K562 (cell line): ENCODE measurements around the gene STARD8. TPM values are rescaled to one million over a fixed set of nuclear protein-coding genes. Genes with fewer than 3 reads are reported as not detected.
A peak's percentile ranks its signal among the peaks of the same experiment; 100 is the strongest.

ENCODE experiments used
- ATAC-seq: fragments of 200-7000 bp; cut with Tn5 transposase; 3 replicates; pipeline ENCODE4 v1.9.1; 2020; ENCODE audit warnings: moderate library complexity
- BruUV-seq: library from RNA; stranded (reverse); fragments of 400-500 nt; replicated peaks from 2 replicates; lab custom pipeline; 2021; lab: Mats Ljungman, UMichigan
- CTCF ChIA-PET: fragments of 300-600 bp; formaldehyde crosslinking; extraction: SDS; loops from one replicate; lab custom pipeline; 2021; ENCODE audit warnings: low intra/inter-chr PET ratio; lab: Yijun Ruan, JAX
- POLR2A ChIA-PET: fragments of 300-600, 350-650 bp; sonication (Branson Sonifier 250); formaldehyde crosslinking; extraction: SDS; loops from one replicate; lab custom pipeline; 2021; ENCODE audit warnings: antibody characterized with exemption, inconsistent platforms; lab: Yijun Ruan, JAX
- DNase-seq, 4 experiments: peaks; one replicate each; pipeline versions ENCODE4 v3.0.0 to v3.0.0-alpha.2; 2011 to 2018; ENCODE audit warnings: low spot score in 3 of 4, mixed read lengths in 3 of 4; ENCODE audit errors: extremely low read depth in 1 of 4
- FAIRE-seq: peaks from 2 replicates; lab custom pipeline; 2011; peaks lifted over from hg19 to GRCh38; lab: Jason Lieb, UNC
- H2AFZ ChIP-seq: 2 replicates; pipeline ENCODE4 v1.6.0; 2011; ENCODE audit warnings: low read depth, low read length, control low read depth, inconsistent platforms
- H3K27ac ChIP-seq: fragments of 200-600 bp; 3 replicates; pipeline ENCODE4 v1.8.0; 2011; ENCODE audit warnings: low read depth, mild to moderate bottlenecking, control low read depth, inconsistent platforms, low read length, moderate library complexity, mixed read lengths; ENCODE audit errors: extremely low read depth
- H3K27me3 ChIP-seq, 2 experiments: fragments of 300-600 bp in 1 of 2; 2 replicates in 1 of 2; 3 replicates in 1 of 2; pipeline versions ENCODE4 v1.6.0 to v1.8.0; 2011; ENCODE audit warnings: inconsistent platforms in 2 of 2, low read length in 2 of 2, mild to moderate bottlenecking in 1 of 2, mixed read lengths in 1 of 2, moderate library complexity in 1 of 2; ENCODE audit not compliant: control insufficient read depth in 2 of 2, insufficient read depth in 2 of 2
- H3K36me3 ChIP-seq: fragments of 300-600 bp; 3 replicates; pipeline ENCODE4 v1.8.0; 2011; ENCODE audit warnings: mild to moderate bottlenecking, low read length, inconsistent platforms; ENCODE audit not compliant: control insufficient read depth, insufficient read depth
- H3K4me1 ChIP-seq, 2 experiments: fragments of 200-600 bp in 1 of 2; replicated peaks in 1 of 2; 2 replicates in 1 of 2; 3 replicates in 1 of 2; pipeline versions ENCODE4 v1.5.1 to v1.8.0; 2011; ENCODE audit warnings: inconsistent platforms in 2 of 2, low read length in 2 of 2, mild to moderate bottlenecking in 1 of 2, mixed read lengths in 1 of 2, moderate library complexity in 1 of 2; ENCODE audit not compliant: control insufficient read depth in 2 of 2, insufficient read depth in 2 of 2
- H3K4me2 ChIP-seq: 2 replicates; pipeline ENCODE4 v1.6.1; 2011; ENCODE audit warnings: low read length, control low read depth, inconsistent platforms, mixed read lengths; ENCODE audit not compliant: insufficient read depth
- H3K4me3 ChIP-seq: fragments of 200-600 bp; sonication (generic), shearing (Covaris generic); 2 replicates; pipeline ENCODE4 v1.5.1; 2016; ENCODE audit warnings: control low read depth, inconsistent platforms
- H3K79me2 ChIP-seq: fragments of 200-600 bp; 3 replicates; pipeline ENCODE4 v1.8.0; 2011; ENCODE audit warnings: low read length, inconsistent platforms; ENCODE audit not compliant: control insufficient read depth, insufficient read depth
- H3K9ac ChIP-seq, 2 experiments: 2 replicates each; pipeline versions ENCODE4 v1.6.0 to v1.6.1; 2011; ENCODE audit warnings: low read depth in 2 of 2, low read length in 2 of 2, control low read depth in 1 of 2, inconsistent platforms in 1 of 2, mild to moderate bottlenecking in 1 of 2, mixed read lengths in 1 of 2; ENCODE audit not compliant: insufficient read depth in 1 of 2
- H3K9me1 ChIP-seq: one replicate; pipeline ENCODE4 v1.6.0; 2011; ENCODE audit warnings: inconsistent platforms, mild to moderate bottlenecking, low read length, moderate library complexity; ENCODE audit not compliant: control insufficient read depth, insufficient read depth
- H3K9me3 ChIP-seq: replicated peaks from 2 replicates; pipeline ENCODE4 v1.5.1; 2011; ENCODE audit warnings: low read depth, low read length, inconsistent platforms; ENCODE audit not compliant: control insufficient read depth, insufficient read depth
- H4K20me1 ChIP-seq: replicated peaks from 2 replicates; pipeline ENCODE4 v1.6.1; 2011; ENCODE audit warnings: low read length, inconsistent platforms, mixed read lengths; ENCODE audit not compliant: control insufficient read depth, insufficient read depth
- ARID3A ChIP-seq: IDR thresholded peaks from 2 replicates; pipeline ENCODE4 v1.6.1; 2012; ENCODE audit warnings: low read depth, low read length, improper control_type of control experiment, borderline replicate concordance
- ASH1L ChIP-seq: fragments of 450-650 bp; IDR thresholded peaks from 2 replicates; pipeline ENCODE4 v1.6.1; 2018; ENCODE audit warnings: borderline replicate concordance, mild to moderate bottlenecking, low read depth; ENCODE audit not compliant: partially characterized antibody
- C11orf30 ChIP-seq: fragments of 450-650 bp; IDR thresholded peaks from 2 replicates; pipeline ENCODE4 v1.6.1; 2016; ENCODE audit warnings: low read depth, mild to moderate bottlenecking
- CBX1 ChIP-seq: sonication (generic); IDR thresholded peaks from 2 replicates; pipeline ENCODE4 v1.6.1; 2016; ENCODE audit warnings: antibody characterized with exemption, low read depth, mild to moderate bottlenecking
- ELF1 ChIP-seq: fragments of 200-800 bp; sonication (Bioruptor generic); IDR thresholded peaks from 2 replicates; pipeline ENCODE4 v1.6.1; 2016; ENCODE audit warnings: missing genetic modification characterization, missing compliant biosample characterization
- FOS ChIP-seq: IDR thresholded peaks from 3 replicates; pipeline ENCODE4 v1.6.1; 2011; ENCODE audit not compliant: insufficient read length; ENCODE audit errors: extremely low read depth
- HDAC6 ChIP-seq: IDR thresholded peaks from 2 replicates; pipeline ENCODE4 v1.6.1; 2012; ENCODE audit warnings: low read depth, mild to moderate bottlenecking, control low read depth, inconsistent platforms, low read length, moderate library complexity
- ID3 ChIP-seq, 2 experiments: fragments of 250-450 bp in 1 of 2; fragments of 450-650 bp in 1 of 2; sonication (Bioruptor Pico) in 1 of 2; IDR thresholded peaks; 2 replicates each; pipeline versions ENCODE4 v1.6.1 to v1.8.0; 2016 to 2021; ENCODE audit warnings: mild to moderate bottlenecking in 2 of 2, moderate library complexity in 2 of 2, missing compliant biosample characterization in 1 of 2, missing genetic modification characterization in 1 of 2
- IFI16 ChIP-seq: fragments of 250-450 bp; sonication (Bioruptor Pico); IDR thresholded peaks from 2 replicates; pipeline ENCODE4 v2.1.2; 2022; ENCODE audit warnings: mild to moderate bottlenecking, inconsistent platforms
- MCM2 ChIP-seq: fragments of 450-650 bp; IDR thresholded peaks from 2 replicates; pipeline ENCODE4 v1.6.1; 2017; ENCODE audit warnings: low read depth, mild to moderate bottlenecking
- RBBP5 ChIP-seq: fragments of 200-600 bp; sonication (generic); IDR thresholded peaks from 2 replicates; pipeline ENCODE4 v1.6.1; 2012; ENCODE audit warnings: borderline replicate concordance, mild to moderate bottlenecking, low read length, control low read depth, inconsistent platforms; ENCODE audit not compliant: insufficient read depth, poor library complexity, severe bottlenecking
- RBFOX2 ChIP-seq: fragments of 200-400 bp; formaldehyde crosslinking; IDR thresholded peaks from 2 replicates; pipeline ENCODE4 v1.6.1; 2017; ENCODE audit warnings: low read depth, mild to moderate bottlenecking, low read length, moderate library complexity
- SOX6 ChIP-seq: fragments of 450-650 bp; IDR thresholded peaks from 2 replicates; pipeline ENCODE4 v1.6.1; 2014; ENCODE audit warnings: mild to moderate bottlenecking
- TGIF2 ChIP-seq: sonication (generic); formaldehyde crosslinking; IDR thresholded peaks from 2 replicates; pipeline ENCODE4 v1.8.1; 2022; ENCODE audit warnings: mild to moderate bottlenecking, missing genetic modification reagents, moderate library complexity
- ZNF175 ChIP-seq: fragments of 200-800 bp; sonication (Bioruptor generic); IDR thresholded peaks from 2 replicates; pipeline ENCODE4 v1.6.1; 2016; ENCODE audit warnings: low read depth, mild to moderate bottlenecking, missing genetic modification characterization, missing compliant biosample characterization
- ZNF445 ChIP-seq: fragments of 250-450 bp; sonication (Bioruptor Pico); IDR thresholded peaks from 2 replicates; pipeline ENCODE4 v1.4.0; 2020; ENCODE audit warnings: low read depth, mild to moderate bottlenecking, moderate library complexity
- ZNF507 ChIP-seq: conservative IDR thresholded peaks from 2 replicates; pipeline ENCODE4 v1.6.1; 2017; ENCODE audit warnings: missing genetic modification characterization, missing compliant biosample characterization
- ZNF695 ChIP-seq: fragments of 450-650 bp; formaldehyde crosslinking; IDR thresholded peaks from 2 replicates; pipeline ENCODE4 v1.4.0; 2020; ENCODE audit warnings: mild to moderate bottlenecking, moderate library complexity
- WGBS: fragments of 100-300 bp; shearing (Covaris generic); methylation state at CpG from one replicate; pipeline ENCODE4 v1.1.6; 2016; ENCODE audit warnings: low coverage, mixed read lengths; ENCODE audit not compliant: insufficient coverage; ENCODE audit errors: missing lambda C conversion rate; 5-methylcytosine and 5-hydroxymethylcytosine counted together
- in situ Hi-C: fragments of 300-500 bp; cut with MboI; formaldehyde crosslinking; loops from 4 replicates; pipeline ENCODE4 v1.15.0; 2018; ENCODE audit warnings: inconsistent platforms, mixed read lengths
- intact Hi-C: fragments of 100-400 bp; cut with micrococcal nuclease; formaldehyde crosslinking; loops from 2 replicates; pipeline ENCODE4 v1.14.2; 2022
- polyA plus RNA-seq, 8 experiments: library from polyadenylated mRNA; depleted of rRNA in 4 of 8; stranded (reverse) in 5 of 8; unstranded in 3 of 8; fragments of >200 nt; fragmentation: Nextera tagmentation in 2 of 8; fragmentation: Illumina TruSeq in 1 of 8; extraction: Ambion mirVana in 2 of 8; extraction: Trizol in 1 of 8; gene quantifications; 2 replicates each; pipeline versions ENCODE4 v1.2.1 to v1.2.3, GENCODE V29; 2011 to 2014; ENCODE audit warnings: inconsistent platforms in 1 of 8, missing spikeins in 1 of 8
- total RNA-seq, 7 experiments: library from RNA; depleted of rRNA in 6 of 7; stranded (reverse); fragments of >200 nt in 6 of 7; fragmentation: Illumina TruSeq in 2 of 7; extraction: Trizol in 2 of 7; gene quantifications; 2 replicates each; pipeline versions ENCODE4 v1.2.1 to v1.2.3, GENCODE V29; 2011 to 2021; ENCODE audit warnings: low replicate concordance in 1 of 7

The STARD8 gene
- total and polyA plus RNA-seq, 9 of the 15 experiments (the other 6 are each of a cell fraction or from before 2014, with no cell fraction given): 1.6 to 35.0 (median 15.9) TPM

DNA sequence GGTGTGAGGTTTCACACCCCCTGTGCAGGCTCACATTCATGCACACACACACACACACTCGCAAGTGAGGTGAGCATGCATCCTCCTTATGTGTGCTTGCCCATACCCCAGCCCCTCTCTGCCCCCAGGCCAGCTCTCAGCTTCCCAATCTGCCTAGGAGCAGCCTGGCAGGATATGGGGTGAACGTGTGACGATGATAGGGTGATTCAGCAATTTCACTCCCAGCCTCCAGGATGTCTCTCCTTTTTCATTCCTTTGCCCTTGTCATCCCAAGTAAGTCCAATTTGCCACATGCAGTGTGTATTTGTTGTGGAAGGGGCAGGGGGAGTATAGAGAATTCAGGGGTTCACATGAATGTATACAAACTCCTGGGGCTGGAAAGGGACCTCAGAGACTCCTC, 7.2 kb downstream of the STARD8 start:
- Histone ChIP-seq H3K79me2 (no peaks in the 10 kb centered on the region), H3K9ac (no peak overlapping the region), H3K4me2 (no peak overlapping the region), H2AFZ (no peak overlapping the region), H3K4me1 (no peaks in the 10 kb centered on the region; a peak in 2 of 5 replicates), H3K36me3 (no peaks in the 10 kb centered on the region), H3K27ac (no peak overlapping the region), H3K4me3 (no peak overlapping the region), H4K20me1 (no peaks in the 10 kb centered on the region), H3K9me1 (no peaks in the 10 kb centered on the region), H3K9me3 (no peaks in the 10 kb centered on the region), H3K27me3 (no peaks in the 10 kb centered on the region)
- BruUV-seq: no TSS peak
- CTCF ChIA-PET: no interaction called here
- no peak for FAIRE-seq
- POLR2A ChIA-PET: no interaction called here
- intact Hi-C loops (no loop called here), in situ Hi-C loops (no loop called here)
- DNase-seq: no peak
- 5% methylated on average over 3 of the region's 3 CpGs for WGBS
- no peak for ATAC-seq
- TF ChIP-seq HDAC6 (no peak), ELF1 (tag) (no peak), CBX1 (no peak), ZNF507 (tag) (no peak), SOX6 (no peak), MCM2 (no peak), ID3 (CRISPR knock-in tag; IDR thresholded peaks at IDR 0.05) (no peak), ID3 (tag; IDR thresholded peaks at IDR 0.05) (no peak), TGIF2 (CRISPR knock-in tag) (no peak), RBFOX2 (no peak), RBBP5 (no peak), C11orf30 (peak; percentile 71), ZNF445 (no peak), ZNF695 (CRISPR knock-in tag) (no peak), ARID3A (no peak), FOS (no peak), ZNF175 (CRISPR knock-in tag) (no peak), IFI16 (no peak), ASH1L (no peak)
